Omental fat pad (tissue), 4 donors: ENCODE results near the gene ADAMTS8. TPM values are rescaled to one million over a fixed set of nuclear protein-coding genes. Genes with fewer than 3 reads are reported as not detected.

Source experiments
- ATAC-seq: fragments of 150-250 bp; one replicate; pipeline ENCODE4 v1.9.1; 2016; ENCODE audit warnings: mild to moderate bottlenecking, moderate library complexity; ENCODE audit not compliant: low FRiP score
- DNase-seq: peaks from one replicate; pipeline ENCODE4 v3.0.0-alpha.2; 2019; ENCODE audit warnings: low spot score
- CTCF ChIP-seq, 3 donors: fragments of 450-650 bp; IDR thresholded peaks; one replicate each; pipeline ENCODE4 v1.5.1; 2016 to 2017; ENCODE audit warnings: antibody characterized with exemption in 3 of 3, mild to moderate bottlenecking in 3 of 3, moderate library complexity in 2 of 3
- total RNA-seq, 4 donors: library from RNA; depleted of rRNA; stranded (reverse); fragments of >200 nt; gene quantifications; one replicate each; pipeline ENCODE4 v1.1.0, GENCODE V29; 2016

ADAMTS8 gene
- total RNA-seq, 4 donors from 2014 or later = 0.13 to 1.2 (median 0.22) TPM

GRCh38 chr11:130405428-130405827 lies 23.0 kb downstream of the ADAMTS8 start:
- no peak for TF ChIP-seq CTCF (IDR thresholded peaks at IDR 0.05)
- ATAC-seq = no peak
- DNase-seq = no peak

GRCh38 chr11:130404727-130405126 lies 23.7 kb downstream of the ADAMTS8 start:
- ATAC-seq (no peak), DNase-seq (no peak)
- TF ChIP-seq CTCF (IDR thresholded peaks at IDR 0.05) = no peak

GRCh38 chr11:130403967-130404366 lies 24.4 kb downstream of the ADAMTS8 start:
- DNase-seq (no peak), ATAC-seq (no peak)
- TF ChIP-seq CTCF (IDR thresholded peaks at IDR 0.05) = no peak

- DNase-seq (no peak), ATAC-seq (peak; percentile 76)
- no peak for TF ChIP-seq CTCF (IDR thresholded peaks at IDR 0.05)
Measured at GRCh38 chr11:130403271-130403804, 25.1 kb downstream of the ADAMTS8 start.

- ATAC-seq (no peak), DNase-seq (no peak)
- TF ChIP-seq CTCF (IDR thresholded peaks at IDR 0.05) = no peak
Measured at GRCh38 chr11:130402570-130402969, 25.8 kb downstream of the ADAMTS8 start.

GRCh38 chr11:130400781-130401483 lies 27.5 kb downstream of the ADAMTS8 start:
- no peak for TF ChIP-seq CTCF (IDR thresholded peaks at IDR 0.05)
- DNase-seq (no peak), ATAC-seq (no peak)

- DNase-seq (no peak), ATAC-seq (no peak)
- TF ChIP-seq CTCF (IDR thresholded peaks at IDR 0.05) = no peak
Measured at GRCh38 chr11:130399196-130399595, 29.2 kb downstream of the ADAMTS8 start.
